HEK293 (cell line): ENCODE data around the gene CELSR3.

ENCODE experiments used
- BCL6B ChIP-seq: fragments of 450-650 bp; formaldehyde crosslinking; IDR thresholded peaks from 2 replicates; pipeline ENCODE4 v1.5.1; 2017; ENCODE audit warnings: missing biosample characterization, missing genetic modification characterization
- CTCF ChIP-seq: fragments of 450-650 bp; formaldehyde crosslinking; IDR thresholded peaks from 2 replicates; pipeline ENCODE4 v1.5.1; 2016; ENCODE audit warnings: missing biosample characterization, missing genetic modification characterization
- KLF17 ChIP-seq: fragments of 450-650 bp; formaldehyde crosslinking; IDR thresholded peaks from 2 replicates; pipeline ENCODE4 v1.5.1; 2016; ENCODE audit warnings: missing biosample characterization, missing genetic modification characterization
- MEIS1 ChIP-seq: sonication (generic); formaldehyde crosslinking; IDR thresholded peaks from 2 replicates; pipeline ENCODE4 v1.8.1; 2022; ENCODE audit warnings: missing genetic modification reagents, mild to moderate bottlenecking, borderline replicate concordance
- ZBTB17 ChIP-seq: fragments of 450-650 bp; formaldehyde crosslinking; IDR thresholded peaks from 2 replicates; pipeline ENCODE4 v1.5.1; 2016; ENCODE audit warnings: missing biosample characterization, missing genetic modification characterization
- ZFP37 ChIP-seq: fragments of 450-650 bp; formaldehyde crosslinking; IDR thresholded peaks from 2 replicates; pipeline ENCODE4 v1.5.1; 2016; ENCODE audit warnings: missing biosample characterization, missing genetic modification characterization
- ZNF138 ChIP-seq: fragments of 450-650 bp; formaldehyde crosslinking; IDR thresholded peaks from 2 replicates; pipeline ENCODE4 v1.5.1; 2016; ENCODE audit warnings: missing biosample characterization, missing genetic modification characterization, borderline replicate concordance
- ZNF16 ChIP-seq: fragments of 450-650 bp; formaldehyde crosslinking; IDR thresholded peaks from 2 replicates; pipeline ENCODE4 v1.5.1; 2016; ENCODE audit warnings: low read depth, missing biosample characterization, missing genetic modification characterization
- ZNF175 ChIP-seq: fragments of 450-650 bp; formaldehyde crosslinking; IDR thresholded peaks from 2 replicates; pipeline ENCODE4 v1.5.1; 2016; ENCODE audit warnings: missing biosample characterization, missing genetic modification characterization
- ZNF26 ChIP-seq: fragments of 450-650 bp; formaldehyde crosslinking; IDR thresholded peaks from 2 replicates; pipeline ENCODE4 v1.5.1; 2016; ENCODE audit warnings: missing biosample characterization, missing genetic modification characterization
- ZNF280D ChIP-seq: fragments of 450-650 bp; formaldehyde crosslinking; IDR thresholded peaks from 2 replicates; pipeline ENCODE4 v1.5.1; 2016; ENCODE audit warnings: missing biosample characterization, missing genetic modification characterization
- ZNF335 ChIP-seq: fragments of 450-650 bp; formaldehyde crosslinking; conservative IDR thresholded peaks from 2 replicates; pipeline ENCODE4 v1.5.1; 2016; ENCODE audit warnings: missing biosample characterization, missing genetic modification characterization
- ZNF341 ChIP-seq: fragments of 450-650 bp; formaldehyde crosslinking; IDR thresholded peaks from 2 replicates; pipeline ENCODE4; 2016; ENCODE audit warnings: low read depth, missing biosample characterization, missing genetic modification characterization
- ZNF530 ChIP-seq: fragments of 450-650 bp; formaldehyde crosslinking; IDR thresholded peaks from 2 replicates; pipeline ENCODE4 v1.5.1; 2016; ENCODE audit warnings: low read depth, missing biosample characterization, missing genetic modification characterization
- ZNF596 ChIP-seq: fragments of 450-650 bp; IDR thresholded peaks from 2 replicates; pipeline ENCODE4 v1.5.0; 2018; ENCODE audit warnings: missing biosample characterization, mild to moderate bottlenecking, missing genetic modification characterization, moderate library complexity
- ZNF621 ChIP-seq: fragments of 450-650 bp; formaldehyde crosslinking; IDR thresholded peaks from 2 replicates; pipeline ENCODE4 v1.5.1; 2017; ENCODE audit warnings: missing biosample characterization, missing genetic modification characterization
- ZNF654 ChIP-seq: fragments of 450-650 bp; formaldehyde crosslinking; IDR thresholded peaks from 2 replicates; pipeline ENCODE4 v1.5.1; 2016; ENCODE audit warnings: low read depth, missing biosample characterization, missing genetic modification characterization
- ZNF768 ChIP-seq: fragments of 450-650 bp; formaldehyde crosslinking; IDR thresholded peaks from 2 replicates; pipeline ENCODE4 v1.5.1; 2018; ENCODE audit warnings: missing biosample characterization, mild to moderate bottlenecking, missing genetic modification characterization
- ZNF843 ChIP-seq: fragments of 450-650 bp; formaldehyde crosslinking; IDR thresholded peaks from 2 replicates; pipeline ENCODE4 v1.5.1; 2016; ENCODE audit warnings: missing biosample characterization, missing genetic modification characterization

Gene CELSR3

GRCh38 chr3:48609088-48610005 lies 53.3 kb downstream of the CELSR3 start, which contains the start of gene UQCRC1 (continued):
- no peak for TF ChIP-seq ZNF280D
- TF ChIP-seq ZNF138 (tag by site-specific recombination): no peak
- no peak for TF ChIP-seq ZNF654
- TF ChIP-seq ZNF843 (tag by site-specific recombination): 0 out of 2 replicates have a peak, but pooled peaks have one; percentile 10
- TF ChIP-seq ZNF621: no peak
- TF ChIP-seq MEIS1 (CRISPR knock-in tag): no peak
- peak; percentile 92 for TF ChIP-seq CTCF (tag by site-specific recombination)
- TF ChIP-seq ZNF16 (tag by site-specific recombination): no peak
- TF ChIP-seq ZFP37 (tag by site-specific recombination): no peak
- TF ChIP-seq ZNF335: peak; percentile 97
- peak; percentile 39; the same call in 1 of the 2 replicates for TF ChIP-seq KLF17 (tag by site-specific recombination)
- TF ChIP-seq ZNF530 (tag by site-specific recombination): no peak
- no peak for TF ChIP-seq ZNF26 (tag by site-specific recombination)
- peak; percentile 29 for TF ChIP-seq ZBTB17
- no peak for TF ChIP-seq ZNF596 (tag by site-specific recombination)
- TF ChIP-seq ZNF768 (tag by site-specific recombination): no peak
- TF ChIP-seq BCL6B (tag by site-specific recombination): no peak
- TF ChIP-seq ZNF175: no peak
- TF ChIP-seq ZNF341 (tag by site-specific recombination): peak; percentile 40; the same call in 1 of the 2 replicates
